GM19035 (cell line): ENCODE results near the gene MYH16.
"Not testable (repeated sequence)": the region's sequence is repeated elsewhere in the genome, so short reads cannot be mapped to it uniquely, and the experiment has no call there.

Experiments used
- ATAC-seq: cut with Tn5 transposase; IDR thresholded peaks from one replicate; pipeline ENCODE4 v1.9.1; 2021; ENCODE audit not compliant: unreplicated experiment

Gene MYH16

GRCh38 chr7:99350641-99351040 is 78.0 kb downstream of the MYH16 start:
- not testable (repeated sequence) for ATAC-seq

DNA sequence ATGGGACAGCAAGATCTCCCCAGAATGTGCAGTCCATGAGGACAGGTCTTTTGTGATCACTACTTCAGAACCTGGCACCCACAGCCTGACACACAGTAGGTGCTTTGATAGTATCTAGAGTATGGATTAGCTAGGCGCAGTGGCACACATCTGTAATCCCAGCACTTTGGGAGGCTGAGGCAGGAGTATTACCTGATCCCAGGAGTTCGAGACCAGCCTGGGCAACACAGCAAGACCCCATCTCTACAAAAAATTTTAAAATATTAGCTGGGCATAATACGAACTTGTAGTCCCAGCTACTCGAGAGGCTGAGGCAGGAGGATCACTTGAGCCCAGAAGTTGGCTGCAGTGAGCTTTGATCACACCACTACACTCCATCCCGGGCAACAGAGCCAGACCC is 79.6 kb downstream of the MYH16 start:
- no peak for ATAC-seq

DNA sequence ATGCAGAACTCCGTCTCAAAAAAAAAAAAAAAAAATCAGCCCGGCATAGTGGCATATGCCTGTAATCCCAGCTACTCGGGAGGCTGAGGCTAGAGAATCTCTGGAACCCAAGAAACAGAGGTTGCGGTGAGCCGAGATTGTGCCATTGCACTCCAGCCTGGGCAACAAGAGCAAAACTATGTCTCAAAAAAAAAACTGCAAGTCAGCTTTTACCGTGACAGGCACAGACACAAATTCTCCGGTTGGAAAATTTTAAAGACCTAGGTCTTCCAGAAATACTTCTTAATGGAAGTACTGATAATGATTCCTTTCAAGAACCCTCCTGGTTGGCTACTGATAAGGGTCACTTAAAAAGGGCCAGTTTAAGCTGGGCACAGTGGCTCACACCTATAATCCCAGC is 82.5 kb downstream of the MYH16 start:
- ATAC-seq, result no peak

- ATAC-seq, result no peak
These were observed 85.3 kb downstream of the MYH16 start for GRCh38 chr7:99357701-99358490.

GRCh38 chr7:99358521-99358920 is 85.9 kb downstream of the MYH16 start:
- ATAC-seq, result not testable (repeated sequence)

DNA sequence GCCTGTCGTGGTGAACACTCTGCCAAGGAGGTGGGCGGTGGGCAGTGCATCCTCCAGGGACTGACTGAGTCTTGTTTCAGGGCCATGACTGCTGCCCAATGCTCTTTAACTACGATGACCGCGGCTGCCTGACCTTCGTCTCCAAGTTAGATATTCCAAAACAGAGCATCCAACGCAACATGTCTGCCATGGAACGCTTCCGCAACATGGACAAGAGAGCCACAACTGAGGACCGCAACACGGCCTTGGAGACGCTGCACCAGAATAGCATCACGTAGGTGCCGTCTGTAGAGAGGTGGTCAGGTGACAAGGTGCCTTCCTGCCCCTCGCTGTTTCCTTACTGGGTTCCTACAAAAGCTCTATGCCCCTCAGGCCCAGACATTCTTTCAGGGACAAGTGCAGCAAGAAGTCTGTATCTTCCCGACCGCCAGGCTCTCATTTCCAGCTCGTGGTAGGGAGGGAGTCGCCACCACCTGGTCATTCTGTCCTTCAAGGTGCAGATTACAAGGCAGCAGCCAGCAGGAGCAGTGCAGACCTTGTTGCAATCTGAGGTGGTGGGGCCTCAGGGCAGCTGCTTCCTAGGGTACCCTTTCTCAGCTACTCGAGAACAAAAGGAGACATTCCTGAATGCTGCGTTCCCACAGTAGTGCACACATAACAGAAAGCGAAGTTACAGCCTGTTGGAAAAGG is 87.0 kb downstream of the MYH16 start:
- no peak for ATAC-seq
